ENCODE measurements around the gene CLCN6.
A peak's percentile ranks its signal among the peaks of the same experiment; 100 is the strongest.

The CLCN6 gene

DNA sequence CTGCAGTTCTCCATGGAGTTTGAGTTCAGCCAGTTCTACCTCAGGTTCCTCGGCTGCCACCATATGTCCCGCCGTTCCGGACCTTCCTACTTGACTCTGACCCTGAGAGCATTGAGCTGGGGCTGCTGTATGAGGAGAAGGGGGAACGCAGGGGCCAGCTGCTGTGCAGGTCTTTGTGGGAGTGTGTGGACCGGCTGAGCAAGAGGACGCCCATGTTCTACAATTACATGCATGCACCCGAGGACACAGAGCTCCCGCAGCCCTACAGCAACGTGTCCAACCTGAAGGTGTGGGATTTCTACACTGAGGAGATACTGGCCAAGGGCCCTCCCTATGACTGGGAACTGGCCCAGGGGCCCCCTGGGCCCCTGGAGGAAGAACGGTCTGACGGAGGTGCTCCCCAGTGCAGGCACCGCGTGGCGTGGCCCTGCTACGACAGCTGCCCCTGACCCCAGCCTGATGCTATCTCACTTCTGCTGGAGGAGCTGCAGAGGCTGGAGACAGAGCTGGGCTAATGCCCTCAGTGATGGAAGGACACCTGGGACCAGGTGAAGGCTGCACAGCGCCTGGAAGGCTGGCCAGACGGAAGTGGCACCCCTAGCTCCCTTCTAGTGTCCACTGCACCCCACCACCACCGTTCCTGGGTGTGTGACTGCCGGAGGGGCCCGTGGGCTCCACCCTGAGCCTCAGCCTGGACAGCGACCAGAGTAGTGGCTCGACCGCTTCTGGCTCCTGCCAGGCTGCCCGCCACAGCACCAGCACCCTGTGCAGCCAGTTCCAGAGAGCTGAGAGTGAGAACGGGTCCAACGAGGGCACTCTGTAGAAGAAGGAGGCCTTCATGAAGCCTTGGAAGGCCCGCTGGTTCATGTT lies 73.6 kb downstream of the CLCN6 start:
- H3K9me3 ChIP-seq (replicated peaks; ENCODE audit: insufficient read depth, low read length): no peaks in the 10 kb centered on the region
- no peaks in the 10 kb centered on the region for H3K36me3 ChIP-seq (replicated peaks; ENCODE audit: insufficient read depth, low read length)
- no peak overlapping the region for H3K9ac ChIP-seq (ENCODE audit: low read length)
- H3K79me2 ChIP-seq (ENCODE audit: low read length): no peaks in the 10 kb centered on the region
- H3K27ac ChIP-seq (ENCODE audit: low read length): no peak overlapping the region
- H2AFZ ChIP-seq (ENCODE audit: low read length): no peak overlapping the region
- no peak for DNase-seq
- H3K4me3 ChIP-seq (ENCODE audit: low read length): no peak overlapping the region
- no peaks in the 10 kb centered on the region for H3F3A ChIP-seq (ENCODE audit: insufficient read depth, low read length)
- H3K27me3 ChIP-seq (replicated peaks; ENCODE audit: insufficient read depth, low read length): peaks cover 100% of the 10 kb centered on the region
- no peaks in the 10 kb centered on the region for H4K20me1 ChIP-seq (ENCODE audit: insufficient read depth, low read length)
- no peaks in the 10 kb centered on the region for H3K9me2 ChIP-seq (replicated peaks; ENCODE audit: insufficient read depth, low read length)
- TF ChIP-seq EZH2 (optimal IDR thresholded peaks at IDR 0.05; ENCODE audit: low read depth, low read length) (peak; percentile 73), EZH2phosphoT487 (IDR thresholded peaks at IDR 0.05; ENCODE audit: low read length) (no peak)
- TF ChIP-seq, protein P1, sequence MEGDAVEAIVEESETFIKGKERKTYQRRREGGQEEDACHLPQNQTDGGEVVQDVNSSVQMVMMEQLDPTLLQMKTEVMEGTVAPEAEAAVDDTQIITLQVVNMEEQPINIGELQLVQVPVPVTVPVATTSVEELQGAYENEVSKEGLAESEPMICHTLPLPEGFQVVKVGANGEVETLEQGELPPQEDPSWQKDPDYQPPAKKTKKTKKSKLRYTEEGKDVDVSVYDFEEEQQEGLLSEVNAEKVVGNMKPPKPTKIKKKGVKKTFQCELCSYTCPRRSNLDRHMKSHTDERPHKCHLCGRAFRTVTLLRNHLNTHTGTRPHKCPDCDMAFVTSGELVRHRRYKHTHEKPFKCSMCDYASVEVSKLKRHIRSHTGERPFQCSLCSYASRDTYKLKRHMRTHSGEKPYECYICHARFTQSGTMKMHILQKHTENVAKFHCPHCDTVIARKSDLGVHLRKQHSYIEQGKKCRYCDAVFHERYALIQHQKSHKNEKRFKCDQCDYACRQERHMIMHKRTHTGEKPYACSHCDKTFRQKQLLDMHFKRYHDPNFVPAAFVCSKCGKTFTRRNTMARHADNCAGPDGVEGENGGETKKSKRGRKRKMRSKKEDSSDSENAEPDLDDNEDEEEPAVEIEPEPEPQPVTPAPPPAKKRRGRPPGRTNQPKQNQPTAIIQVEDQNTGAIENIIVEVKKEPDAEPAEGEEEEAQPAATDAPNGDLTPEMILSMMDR (IDR thresholded peaks at IDR 0.05; ENCODE audit: low read length): no peak
- no peak overlapping the region for H3K4me2 ChIP-seq (ENCODE audit: low read depth, low read length)
- no peaks in the 10 kb centered on the region for H3K4me1 ChIP-seq (ENCODE audit: low read length)

DNA sequence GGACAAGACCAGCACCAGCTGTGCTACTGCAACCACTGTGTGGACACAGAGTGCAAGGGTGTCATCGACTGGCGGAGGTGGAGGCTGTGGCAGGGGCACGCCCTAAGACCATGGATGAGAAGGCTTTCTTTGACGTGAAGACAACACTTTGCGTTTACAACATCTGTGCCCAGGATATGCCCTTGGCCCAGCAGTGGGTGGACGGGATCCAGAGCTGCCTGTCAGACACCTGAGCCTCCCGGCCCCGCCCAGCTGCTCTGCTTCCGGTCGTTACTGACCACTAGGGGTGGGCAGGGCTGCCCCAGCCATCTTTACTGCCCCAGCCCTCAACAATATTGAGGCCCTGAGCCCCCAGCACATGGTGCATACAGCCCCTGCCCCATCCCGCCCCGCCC lies 74.2 kb downstream of the CLCN6 start:
- TF ChIP-seq, protein P1 (IDR thresholded peaks at IDR 0.05; ENCODE audit: low read length): no peak
- no peak for TF ChIP-seq EZH2 (optimal IDR thresholded peaks at IDR 0.05; ENCODE audit: low read depth, low read length)
- H3K36me3 ChIP-seq (replicated peaks; ENCODE audit: insufficient read depth, low read length): no peaks in the 10 kb centered on the region
- H3K4me2 ChIP-seq (ENCODE audit: low read depth, low read length): no peak overlapping the region
- H3K9me2 ChIP-seq (replicated peaks; ENCODE audit: insufficient read depth, low read length): no peaks in the 10 kb centered on the region
- no peaks in the 10 kb centered on the region for H3F3A ChIP-seq (ENCODE audit: insufficient read depth, low read length)
- peaks cover 99% of the 10 kb centered on the region for H3K27me3 ChIP-seq (replicated peaks; ENCODE audit: insufficient read depth, low read length)
- no peak overlapping the region for H2AFZ ChIP-seq (ENCODE audit: low read length)
- H3K27ac ChIP-seq (ENCODE audit: low read length): no peak overlapping the region
- H3K9me3 ChIP-seq (replicated peaks; ENCODE audit: insufficient read depth, low read length): no peaks in the 10 kb centered on the region
- no peak overlapping the region for H3K4me3 ChIP-seq (ENCODE audit: low read length)
- no peak for DNase-seq
- H3K9ac ChIP-seq (ENCODE audit: low read length): no peak overlapping the region
- no peaks in the 10 kb centered on the region for H4K20me1 ChIP-seq (ENCODE audit: insufficient read depth, low read length)
- no peaks in the 10 kb centered on the region for H3K79me2 ChIP-seq (ENCODE audit: low read length)
- H3K4me1 ChIP-seq (ENCODE audit: low read length): no peaks in the 10 kb centered on the region

- TF ChIP-seq EZH2 (optimal IDR thresholded peaks at IDR 0.05; ENCODE audit: low read depth, low read length) (no peak), EZH2phosphoT487 (IDR thresholded peaks at IDR 0.05; ENCODE audit: low read length) (no peak)
- TF ChIP-seq, protein P1 (IDR thresholded peaks at IDR 0.05; ENCODE audit: low read length): no peak
- Histone ChIP-seq H3K9ac (ENCODE audit: low read length) (no peak overlapping the region), H4K20me1 (ENCODE audit: insufficient read depth, low read length) (no peaks in the 10 kb centered on the region), H3K27ac (ENCODE audit: low read length) (no peak overlapping the region), H3K9me2 (replicated peaks; ENCODE audit: insufficient read depth, low read length) (no peaks in the 10 kb centered on the region), H2AFZ (ENCODE audit: low read length) (no peak overlapping the region), H3K36me3 (replicated peaks; ENCODE audit: insufficient read depth, low read length) (no peaks in the 10 kb centered on the region), H3K79me2 (ENCODE audit: low read length) (no peaks in the 10 kb centered on the region), H3F3A (ENCODE audit: insufficient read depth, low read length) (no peaks in the 10 kb centered on the region), H3K27me3 (replicated peaks; ENCODE audit: insufficient read depth, low read length) (peaks cover 99% of the 10 kb centered on the region), H3K4me1 (ENCODE audit: low read length) (no peaks in the 10 kb centered on the region), H3K4me3 (ENCODE audit: low read length) (no peak overlapping the region), H3K4me2 (ENCODE audit: low read depth, low read length) (no peak overlapping the region), H3K9me3 (replicated peaks; ENCODE audit: insufficient read depth, low read length) (no peaks in the 10 kb centered on the region)
- no peak for DNase-seq
These were observed 75.1 kb downstream of the CLCN6 start for GRCh38 chr1:11880911-11881748.

Data from MM.1S (cell line).